Esophagus muscularis mucosa (tissue), 4 donors: ENCODE data around the gene AGO1. TPM values are rescaled to one million over a fixed set of nuclear protein-coding genes. Genes with fewer than 3 reads are reported as not detected.

Experiments used
- DNase-seq: peaks from one replicate; pipeline ENCODE4 v3.0.0-alpha.2; 2017; ENCODE audit errors: extremely low spot score
- H3K27ac ChIP-seq, 4 donors: fragments of 200-600 bp; sonication (generic); replicated peaks in 1 of 4; 1 replicate in 3 of 4; 2 replicates in 1 of 4; pipeline ENCODE4 v1.5.1; 2016 to 2019; ENCODE audit warnings: mild to moderate bottlenecking in 1 of 4
- H3K27me3 ChIP-seq, 4 donors: fragments of 200-600 bp; sonication (generic); one replicate each; pipeline versions ENCODE4 v1.5.1 to v1.6.0; 2016 to 2019
- H3K36me3 ChIP-seq, 4 donors: fragments of 200-600 bp; sonication (generic); one replicate each; pipeline ENCODE4 v1.5.1; 2016 to 2019
- H3K4me1 ChIP-seq, 4 donors: fragments of 200-600 bp; sonication (generic); one replicate each; pipeline ENCODE4 v1.5.1; 2016 to 2019
- H3K4me3 ChIP-seq, 4 donors: fragments of 200-600 bp; sonication (generic); 1 replicate in 2 of 4; 2 replicates in 2 of 4; pipeline ENCODE4 v1.5.1; 2016 to 2019; ENCODE audit warnings: mild to moderate bottlenecking in 4 of 4, moderate library complexity in 1 of 4
- H3K9me3 ChIP-seq, 4 donors: fragments of 200-600 bp; sonication (generic); 1 replicate in 3 of 4; 2 replicates in 1 of 4; pipeline ENCODE4 v1.5.1; 2016 to 2019
- CTCF ChIP-seq, 3 experiments: fragments of 200-600 bp in 2 of 3; fragments of 450-650 bp in 1 of 3; sonication (generic) in 2 of 3; IDR thresholded peaks; one replicate each; pipeline ENCODE4 v1.5.1; 2017 to 2019; ENCODE audit warnings: antibody characterized with exemption in 3 of 3, mild to moderate bottlenecking in 2 of 3, moderate library complexity in 1 of 3
- EP300 ChIP-seq: sonication (generic); formaldehyde crosslinking; IDR thresholded peaks from one replicate; pipeline ENCODE4 v1.6.1; 2017; ENCODE audit warnings: antibody characterized with exemption
- POLR2A ChIP-seq: fragments of 450-650 bp; IDR thresholded peaks from one replicate; pipeline ENCODE4 v1.6.1; 2017; ENCODE audit warnings: antibody characterized with exemption, moderate library complexity, mild to moderate bottlenecking, low read depth
- POLR2AphosphoS5 ChIP-seq, 2 donors: sonication (generic); formaldehyde crosslinking; IDR thresholded peaks; one replicate each; pipeline ENCODE4 v1.6.1; 2017; ENCODE audit warnings: antibody characterized with exemption in 2 of 2
- WGBS: methylation state at CpG from one replicate; pipeline ENCODE4 v1.1.5; 2018; 5-methylcytosine and 5-hydroxymethylcytosine counted together
- intact Hi-C: fragments of 100-400 bp; cut with DNase I; formaldehyde crosslinking; loops from one replicate; pipeline ENCODE4 v1.15.1; 2023
- total RNA-seq, 4 donors: library from RNA; depleted of rRNA; stranded (reverse); fragments of >200 nt; gene quantifications; one replicate each; pipeline versions ENCODE4 v1.1.0 to v1.2.1, GENCODE V29; 2016

AGO1 gene
- total RNA-seq, 4 donors from 2014 or later, result 16.2 to 32.6 (median 24.4) TPM

GRCh38 chr1:35883635-35884101 lies 659 bp downstream of the AGO1 start:
- intact Hi-C loops, result no loop called here
- peak overlapping the region; percentile 82 to 86 (median 84) for H3K27ac ChIP-seq
- WGBS, result 0% methylated on average over 4 of the region's 29 CpGs
- no peak for DNase-seq
- peaks cover 29 to 46% (median 42%) of the 10 kb centered on the region in 4 donors for H3K4me1 ChIP-seq
- H3K36me3 ChIP-seq, result peaks cover 0 to 6% (median 1%) of the 10 kb centered on the region in 4 donors
- H3K4me3 ChIP-seq, result peak overlapping the region; percentile 87 to 99 (median 95)
- TF ChIP-seq CTCF (IDR thresholded peaks at IDR 0.05), result no peak
- TF ChIP-seq EP300, result no peak
- no peak for TF ChIP-seq POLR2AphosphoS5 (IDR thresholded peaks at IDR 0.05)
- TF ChIP-seq POLR2A, result no peak
- no peaks in the 10 kb centered on the region for H3K27me3 ChIP-seq
- no peaks in the 10 kb centered on the region for H3K9me3 ChIP-seq

- H3K36me3 ChIP-seq, result peaks cover 5 to 19% (median 13%) of the 10 kb centered on the region in 4 donors
- H3K27ac ChIP-seq, result peak overlapping the region in 1 of 4 donors; percentile 3
- WGBS, result 78% methylated on average over 2 of the region's 2 CpGs
- DNase-seq, result no peak
- H3K4me1 ChIP-seq, result peaks cover 29 to 46% (median 42%) of the 10 kb centered on the region in 4 donors
- TF ChIP-seq POLR2A (no peak), CTCF (IDR thresholded peaks at IDR 0.05) (no peak), POLR2AphosphoS5 (IDR thresholded peaks at IDR 0.05) (no peak), EP300 (no peak)
- H3K4me3 ChIP-seq, result no peak overlapping the region
- no peaks in the 10 kb centered on the region for H3K27me3 ChIP-seq
- intact Hi-C loops, result no loop called here
- no peaks in the 10 kb centered on the region for H3K9me3 ChIP-seq
Observed at GRCh38 chr1:35884934-35885333, 1.9 kb downstream of the AGO1 start.

- 50% methylated on average over 4 of the region's 4 CpGs for WGBS
- H3K9me3 ChIP-seq, result no peaks in the 10 kb centered on the region
- intact Hi-C loops, result no loop called here
Observed at GRCh38 chr1:35885961-35886558, 3.1 kb downstream of the AGO1 start.

GRCh38 chr1:35886577-35887431 lies 3.8 kb downstream of the AGO1 start:
- peaks cover 13 to 38% (median 23%) of the 10 kb centered on the region in 4 donors for H3K36me3 ChIP-seq
- TF ChIP-seq EP300 (no peak), POLR2AphosphoS5 (IDR thresholded peaks at IDR 0.05) (no peak), POLR2A (no peak), CTCF (IDR thresholded peaks at IDR 0.05) (no peak)
- 42% methylated on average over 3 of the region's 3 CpGs for WGBS
- no peak overlapping the region for H3K4me3 ChIP-seq
- H3K4me1 ChIP-seq, result peaks cover 29 to 46% (median 42%) of the 10 kb centered on the region in 4 donors
- peak overlapping the region in 3 of 4 donors; percentile 15 to 25 (median 19) for H3K27ac ChIP-seq
- no peaks in the 10 kb centered on the region for H3K27me3 ChIP-seq
- H3K9me3 ChIP-seq, result no peaks in the 10 kb centered on the region
- no peak for DNase-seq
- intact Hi-C loops, result no loop called here

More at GRCh38 chr1:35885961-35886558, 3.1 kb downstream of the AGO1 start:
- Histone ChIP-seq H3K36me3 (peaks cover 11 to 30% (median 20%) of the 10 kb centered on the region in 4 donors), H3K27me3 (no peaks in the 10 kb centered on the region), H3K4me3 (no peak overlapping the region), H3K27ac (peak overlapping the region in 2 of 4 donors; percentile 19 to 25), H3K4me1 (peaks cover 29 to 46% (median 42%) of the 10 kb centered on the region in 4 donors)
- TF ChIP-seq CTCF (IDR thresholded peaks at IDR 0.05), result no peak
- TF ChIP-seq POLR2A, result no peak
- no peak for TF ChIP-seq EP300
- no peak for DNase-seq
